Measurements from ENCODE around the gene PPP1R2C.

The PPP1R2C gene

DNA sequence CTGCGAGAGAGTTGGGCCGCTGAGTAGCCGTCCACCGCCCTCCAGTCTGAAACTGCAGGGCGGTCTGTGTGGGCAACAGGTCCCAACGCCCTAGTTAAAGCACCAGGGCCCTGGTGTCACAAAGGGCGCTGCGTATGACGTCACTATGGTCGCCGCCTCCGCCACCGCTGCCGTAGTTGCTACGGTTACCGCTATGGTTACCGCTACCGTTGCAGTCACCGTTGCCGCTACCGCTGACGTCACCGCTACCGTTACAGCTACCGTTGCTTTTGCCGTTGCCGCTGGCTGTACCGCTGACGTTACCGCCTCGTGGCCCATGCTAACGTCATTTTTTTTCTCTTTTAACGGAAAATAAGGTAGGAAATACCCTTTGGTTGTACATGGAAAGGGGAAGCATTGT is at the start of gene PPP1R2C:
Gene PPP1R2C, minus strand, starts transcription at position 68 of the 400 bp plus-strand sequence. CDS start 84 bp downstream, outside the sequence.
- H3K4me3 ChIP-seq (ENCODE audit: low read depth, low read length), result no peak within 1 kb of the TSS
- in situ Hi-C loops (cut with HindIII; ENCODE audit: low sequenced_read_pairs), result no loop called here
- TF ChIP-seq, protein P1, sequence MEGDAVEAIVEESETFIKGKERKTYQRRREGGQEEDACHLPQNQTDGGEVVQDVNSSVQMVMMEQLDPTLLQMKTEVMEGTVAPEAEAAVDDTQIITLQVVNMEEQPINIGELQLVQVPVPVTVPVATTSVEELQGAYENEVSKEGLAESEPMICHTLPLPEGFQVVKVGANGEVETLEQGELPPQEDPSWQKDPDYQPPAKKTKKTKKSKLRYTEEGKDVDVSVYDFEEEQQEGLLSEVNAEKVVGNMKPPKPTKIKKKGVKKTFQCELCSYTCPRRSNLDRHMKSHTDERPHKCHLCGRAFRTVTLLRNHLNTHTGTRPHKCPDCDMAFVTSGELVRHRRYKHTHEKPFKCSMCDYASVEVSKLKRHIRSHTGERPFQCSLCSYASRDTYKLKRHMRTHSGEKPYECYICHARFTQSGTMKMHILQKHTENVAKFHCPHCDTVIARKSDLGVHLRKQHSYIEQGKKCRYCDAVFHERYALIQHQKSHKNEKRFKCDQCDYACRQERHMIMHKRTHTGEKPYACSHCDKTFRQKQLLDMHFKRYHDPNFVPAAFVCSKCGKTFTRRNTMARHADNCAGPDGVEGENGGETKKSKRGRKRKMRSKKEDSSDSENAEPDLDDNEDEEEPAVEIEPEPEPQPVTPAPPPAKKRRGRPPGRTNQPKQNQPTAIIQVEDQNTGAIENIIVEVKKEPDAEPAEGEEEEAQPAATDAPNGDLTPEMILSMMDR (IDR thresholded peaks at IDR 0.05; ENCODE audit: low read depth, low read length, missing control alignments), result no peak
- DNase-seq (ENCODE audit: low read depth), result no peak

DNA sequence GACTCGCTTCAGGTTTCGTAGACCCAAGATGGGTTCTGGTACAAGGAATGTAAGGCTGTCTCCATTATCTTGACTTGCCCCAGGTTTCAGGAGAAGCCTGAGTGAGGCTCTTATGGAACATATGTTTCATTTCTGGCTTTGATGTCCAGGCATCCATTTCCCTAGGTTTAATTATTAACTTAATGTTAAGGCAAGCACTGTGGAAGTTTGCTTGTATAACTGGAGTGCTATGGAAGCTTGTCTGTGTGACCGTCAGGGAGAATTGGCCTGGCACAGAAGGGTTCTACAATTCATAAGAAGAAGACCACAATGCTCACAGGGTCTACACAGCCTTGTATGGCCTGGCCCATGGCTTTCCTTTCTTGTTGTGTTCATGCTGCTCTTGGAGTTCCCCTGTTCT is 47.2 kb upstream of the PPP1R2C start:
- no peak for DNase-seq (ENCODE audit: low read depth)
- TF ChIP-seq, protein P1 (IDR thresholded peaks at IDR 0.05; ENCODE audit: low read depth, low read length, missing control alignments), result no peak
- in situ Hi-C loops (cut with HindIII; ENCODE audit: low sequenced_read_pairs), result no loop called here
- no peak overlapping the region for H3K4me3 ChIP-seq (ENCODE audit: low read depth, low read length)

DNA sequence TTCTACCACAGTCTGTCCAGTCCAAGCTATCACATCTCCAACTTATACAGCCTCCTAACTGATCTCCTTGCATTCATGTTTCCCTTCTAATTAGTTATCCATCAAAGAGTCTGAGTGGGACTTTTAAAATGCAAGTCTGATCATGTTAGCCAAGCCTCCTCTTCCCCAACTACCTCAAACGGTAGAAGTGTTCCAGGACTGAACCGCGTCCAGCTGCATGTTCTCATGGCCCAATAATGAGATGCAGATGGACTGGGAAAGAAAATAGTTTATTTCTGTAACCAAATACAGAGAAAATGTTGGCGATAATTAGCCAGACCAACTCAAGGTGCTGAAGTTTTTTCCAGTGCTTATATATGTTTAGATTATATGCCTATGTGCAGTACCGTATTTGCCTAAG is 46.6 kb upstream of the PPP1R2C start:
- TF ChIP-seq, protein P1 (IDR thresholded peaks at IDR 0.05; ENCODE audit: low read depth, low read length, missing control alignments), result no peak
- no peak overlapping the region for H3K4me3 ChIP-seq (ENCODE audit: low read depth, low read length)
- in situ Hi-C loops (cut with HindIII; ENCODE audit: low sequenced_read_pairs), result no loop called here
- no peak for DNase-seq (ENCODE audit: low read depth)

DNA sequence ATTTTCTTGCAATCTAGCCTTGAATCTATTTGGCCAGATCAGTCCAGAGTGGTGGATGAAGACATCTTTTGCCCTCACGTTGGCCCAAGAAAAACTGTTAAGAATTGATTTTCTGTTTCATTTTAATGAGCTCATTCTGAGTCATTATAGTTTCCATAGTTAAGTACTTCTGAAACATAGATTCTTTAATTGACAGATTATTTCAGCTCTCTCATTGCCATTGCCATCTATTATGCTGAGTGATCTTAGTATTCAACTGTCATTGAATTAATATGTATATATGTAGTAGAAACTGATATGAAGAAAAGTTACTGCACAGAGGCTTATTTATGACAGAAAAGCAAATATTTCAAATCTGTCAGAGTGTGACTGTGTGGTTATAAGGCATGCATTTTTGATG is 45.5 kb upstream of the PPP1R2C start:
- TF ChIP-seq, protein P1 (IDR thresholded peaks at IDR 0.05; ENCODE audit: low read depth, low read length, missing control alignments), result no peak
- H3K4me3 ChIP-seq (ENCODE audit: low read depth, low read length), result no peak overlapping the region
- in situ Hi-C loops (cut with HindIII; ENCODE audit: low sequenced_read_pairs), result no loop called here
- no peak for DNase-seq (ENCODE audit: low read depth)

DNA sequence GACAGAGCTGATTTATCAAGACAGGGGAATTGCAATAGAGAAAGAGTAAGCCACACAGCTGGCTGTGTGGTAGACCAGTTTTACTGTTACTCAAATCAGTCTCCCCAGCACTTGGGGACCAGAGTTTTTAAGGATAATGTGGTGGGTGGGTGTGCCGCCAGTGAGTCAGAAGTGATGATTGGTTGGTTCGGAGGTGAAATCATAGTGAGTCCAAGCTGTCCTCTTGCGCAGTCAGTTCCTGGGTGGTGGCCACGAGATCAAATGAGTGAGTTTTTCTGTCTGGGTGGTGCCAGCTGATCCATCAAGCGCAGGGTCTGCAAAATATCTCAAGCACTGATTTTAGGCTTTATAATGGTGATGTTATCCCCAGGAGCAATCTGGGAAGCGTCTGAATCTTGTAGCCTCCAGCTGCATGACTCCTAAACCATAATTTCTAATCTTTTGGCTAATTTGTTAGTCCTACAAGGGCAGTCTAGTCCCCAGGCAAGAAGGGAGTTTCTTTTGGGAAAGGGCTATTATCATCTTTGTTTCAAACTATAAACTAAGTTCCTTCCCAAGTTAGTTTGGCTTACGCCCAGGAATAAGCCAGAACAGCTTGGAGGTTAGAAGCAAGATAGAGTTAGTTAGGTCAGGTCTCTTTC is 44.0 kb upstream of the PPP1R2C start:
- TF ChIP-seq, protein P1 (IDR thresholded peaks at IDR 0.05; ENCODE audit: low read depth, low read length, missing control alignments), result no peak
- in situ Hi-C loops (cut with HindIII; ENCODE audit: low sequenced_read_pairs), result no loop called here
- DNase-seq (ENCODE audit: low read depth), result no peak
- H3K4me3 ChIP-seq (ENCODE audit: low read depth, low read length), result no peak overlapping the region

DNA sequence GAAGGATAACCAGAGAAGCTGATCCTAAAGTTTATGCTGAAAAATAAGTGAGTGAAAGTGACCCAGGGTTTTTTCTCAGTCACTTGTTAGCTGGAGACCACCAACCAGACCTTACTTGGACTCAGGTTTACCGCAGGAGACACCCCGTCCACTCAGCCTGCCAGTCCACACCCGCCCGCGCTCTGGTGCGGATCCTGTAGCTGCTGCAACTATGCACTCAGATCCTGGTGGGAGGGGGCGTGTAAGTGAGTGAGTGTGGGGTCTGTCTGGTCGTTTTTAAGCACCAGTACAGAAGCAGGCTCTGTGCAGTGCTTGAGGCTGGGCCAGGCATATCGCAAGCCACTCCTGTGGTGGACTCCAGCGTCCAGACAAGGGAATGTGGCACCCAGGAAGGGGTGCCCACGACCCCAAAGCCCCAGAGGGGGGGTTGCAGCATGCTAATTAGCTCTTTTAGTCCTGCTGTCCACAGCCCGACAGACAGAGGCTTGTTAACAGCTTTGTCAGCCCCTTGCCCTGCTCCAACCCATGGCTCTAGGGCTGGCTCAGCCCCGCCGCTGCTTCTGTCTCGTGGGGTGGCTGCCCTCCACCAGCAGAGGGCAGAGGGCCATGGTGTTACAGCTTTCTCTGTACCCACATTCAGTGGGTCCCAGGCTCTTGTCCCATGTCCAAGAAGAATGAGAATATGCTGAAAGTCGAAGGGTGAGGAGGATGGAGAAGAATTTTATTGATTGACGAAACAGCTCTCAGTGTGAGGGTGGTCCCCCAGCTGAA is 40.4 kb upstream of the PPP1R2C start:
- no peak overlapping the region for H3K4me3 ChIP-seq (ENCODE audit: low read depth, low read length)
- DNase-seq (ENCODE audit: low read depth), result no peak
- TF ChIP-seq, protein P1 (IDR thresholded peaks at IDR 0.05; ENCODE audit: low read depth, low read length, missing control alignments), result no peak
- in situ Hi-C loops (cut with HindIII; ENCODE audit: low sequenced_read_pairs), result no loop called here
